ENCODE data around the gene CPEB1.
"Not testable (repeated sequence)": the region's sequence is repeated elsewhere in the genome, so short reads cannot be mapped to it uniquely, and the experiment has no call there.

CPEB1 gene

DNA sequence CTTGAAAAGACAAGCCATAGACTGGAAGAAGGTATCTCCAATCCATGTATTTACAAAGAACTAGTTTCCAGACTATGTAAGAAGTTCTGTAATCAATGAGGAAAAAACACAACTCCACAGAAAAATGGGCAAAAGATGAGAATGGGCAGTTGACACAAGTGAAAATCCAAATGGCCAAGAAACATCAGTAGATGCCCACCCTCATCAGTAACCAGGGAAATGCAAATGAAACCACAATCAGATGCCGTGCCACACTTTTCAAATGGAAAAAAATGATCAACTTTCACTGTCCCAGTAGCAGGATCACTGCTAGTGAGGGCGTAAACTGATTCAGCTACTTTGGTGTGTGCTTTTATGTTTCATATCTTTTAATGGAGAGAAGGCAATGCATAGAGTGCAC, 4.5 kb upstream of the CPEB1 start:
- TF ChIP-seq, protein P1, sequence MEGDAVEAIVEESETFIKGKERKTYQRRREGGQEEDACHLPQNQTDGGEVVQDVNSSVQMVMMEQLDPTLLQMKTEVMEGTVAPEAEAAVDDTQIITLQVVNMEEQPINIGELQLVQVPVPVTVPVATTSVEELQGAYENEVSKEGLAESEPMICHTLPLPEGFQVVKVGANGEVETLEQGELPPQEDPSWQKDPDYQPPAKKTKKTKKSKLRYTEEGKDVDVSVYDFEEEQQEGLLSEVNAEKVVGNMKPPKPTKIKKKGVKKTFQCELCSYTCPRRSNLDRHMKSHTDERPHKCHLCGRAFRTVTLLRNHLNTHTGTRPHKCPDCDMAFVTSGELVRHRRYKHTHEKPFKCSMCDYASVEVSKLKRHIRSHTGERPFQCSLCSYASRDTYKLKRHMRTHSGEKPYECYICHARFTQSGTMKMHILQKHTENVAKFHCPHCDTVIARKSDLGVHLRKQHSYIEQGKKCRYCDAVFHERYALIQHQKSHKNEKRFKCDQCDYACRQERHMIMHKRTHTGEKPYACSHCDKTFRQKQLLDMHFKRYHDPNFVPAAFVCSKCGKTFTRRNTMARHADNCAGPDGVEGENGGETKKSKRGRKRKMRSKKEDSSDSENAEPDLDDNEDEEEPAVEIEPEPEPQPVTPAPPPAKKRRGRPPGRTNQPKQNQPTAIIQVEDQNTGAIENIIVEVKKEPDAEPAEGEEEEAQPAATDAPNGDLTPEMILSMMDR (IDR thresholded peaks at IDR 0.05; ENCODE audit: borderline replicate concordance, control extremely low read depth, extremely low read depth, insufficient read depth, missing control alignments) = no peak
- in situ Hi-C loops (cut with MboI; ENCODE audit: low sequenced_read_pairs, unreplicated experiment) = no loop called here
- no peak for DNase-seq (ENCODE audit: low spot score)

DNA sequence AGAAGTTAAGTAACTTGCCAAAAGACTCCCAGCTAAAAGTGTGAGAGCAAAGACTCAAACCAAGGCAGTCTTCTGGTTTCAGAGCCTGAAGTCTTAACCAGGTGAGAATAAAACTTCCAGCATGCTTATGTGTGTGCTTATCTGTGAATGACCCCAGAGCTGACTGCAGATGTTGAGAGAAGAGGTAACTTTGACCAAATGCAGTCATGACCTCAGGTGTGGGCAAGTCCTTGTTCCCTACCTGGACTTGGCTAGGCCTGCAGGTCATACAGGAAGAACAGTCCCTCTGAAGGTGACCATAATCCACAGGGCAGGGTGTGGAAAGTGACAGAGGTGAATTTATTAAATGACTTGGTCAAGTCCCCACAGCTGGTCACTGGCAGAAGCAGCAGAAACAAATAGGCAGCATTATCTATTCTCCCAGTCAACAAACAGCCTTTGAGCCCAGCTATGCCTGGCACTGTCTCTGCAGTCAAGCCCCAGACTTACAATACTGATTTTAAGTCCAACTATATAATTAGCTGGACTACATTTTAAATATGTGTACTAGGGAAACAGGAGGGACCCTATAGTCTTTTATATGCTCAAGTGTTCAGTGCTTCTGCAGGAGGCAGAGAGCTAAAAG, 3.0 kb upstream of the CPEB1 start:
- DNase-seq (ENCODE audit: low spot score) = no peak
- in situ Hi-C loops (cut with MboI; ENCODE audit: low sequenced_read_pairs, unreplicated experiment) = no loop called here
- TF ChIP-seq, protein P1 (IDR thresholded peaks at IDR 0.05; ENCODE audit: borderline replicate concordance, control extremely low read depth, extremely low read depth, insufficient read depth, missing control alignments) = no peak

DNA sequence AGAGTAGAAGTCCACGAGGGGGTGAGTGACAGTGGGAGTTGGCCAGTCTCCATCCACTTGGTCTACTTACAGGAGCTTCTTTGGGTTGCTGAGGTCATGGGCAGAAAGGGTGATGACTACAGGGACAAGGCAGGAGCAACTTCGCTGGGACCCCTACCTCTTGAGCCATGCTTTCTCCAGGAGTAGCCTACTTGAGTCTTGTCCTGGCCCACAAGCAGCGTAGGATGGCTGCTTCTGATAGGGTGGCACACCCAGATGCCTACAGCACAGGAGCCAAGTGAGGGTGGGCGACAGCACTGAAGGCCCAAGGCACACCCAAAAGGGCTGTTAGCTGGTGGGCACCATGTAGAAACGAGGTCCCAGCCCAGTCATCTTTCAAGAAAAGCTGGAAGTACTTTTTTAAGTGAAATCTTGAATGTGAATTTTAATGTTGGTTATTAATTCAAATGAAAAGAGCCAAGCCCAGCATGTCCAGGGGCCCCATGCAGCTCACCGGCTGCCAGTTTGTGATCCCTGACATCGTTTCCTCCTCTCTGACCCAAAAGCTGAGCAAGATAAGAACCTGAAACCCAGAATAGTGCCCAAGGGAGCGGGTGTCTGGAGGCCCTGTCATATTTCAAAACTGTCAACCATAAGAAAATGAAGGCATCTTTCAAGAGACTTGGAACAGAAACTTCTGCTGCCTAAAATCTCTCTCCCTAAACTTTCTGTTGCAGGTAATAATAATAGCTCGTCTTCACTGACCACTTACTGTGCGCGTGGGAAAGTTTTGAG, 2.2 kb upstream of the CPEB1 start:
- in situ Hi-C loops (cut with MboI; ENCODE audit: low sequenced_read_pairs, unreplicated experiment) = no loop called here
- DNase-seq (ENCODE audit: low spot score) = peak; percentile 20
- TF ChIP-seq, protein P1 (IDR thresholded peaks at IDR 0.05; ENCODE audit: borderline replicate concordance, control extremely low read depth, extremely low read depth, insufficient read depth, missing control alignments) = no peak

DNA sequence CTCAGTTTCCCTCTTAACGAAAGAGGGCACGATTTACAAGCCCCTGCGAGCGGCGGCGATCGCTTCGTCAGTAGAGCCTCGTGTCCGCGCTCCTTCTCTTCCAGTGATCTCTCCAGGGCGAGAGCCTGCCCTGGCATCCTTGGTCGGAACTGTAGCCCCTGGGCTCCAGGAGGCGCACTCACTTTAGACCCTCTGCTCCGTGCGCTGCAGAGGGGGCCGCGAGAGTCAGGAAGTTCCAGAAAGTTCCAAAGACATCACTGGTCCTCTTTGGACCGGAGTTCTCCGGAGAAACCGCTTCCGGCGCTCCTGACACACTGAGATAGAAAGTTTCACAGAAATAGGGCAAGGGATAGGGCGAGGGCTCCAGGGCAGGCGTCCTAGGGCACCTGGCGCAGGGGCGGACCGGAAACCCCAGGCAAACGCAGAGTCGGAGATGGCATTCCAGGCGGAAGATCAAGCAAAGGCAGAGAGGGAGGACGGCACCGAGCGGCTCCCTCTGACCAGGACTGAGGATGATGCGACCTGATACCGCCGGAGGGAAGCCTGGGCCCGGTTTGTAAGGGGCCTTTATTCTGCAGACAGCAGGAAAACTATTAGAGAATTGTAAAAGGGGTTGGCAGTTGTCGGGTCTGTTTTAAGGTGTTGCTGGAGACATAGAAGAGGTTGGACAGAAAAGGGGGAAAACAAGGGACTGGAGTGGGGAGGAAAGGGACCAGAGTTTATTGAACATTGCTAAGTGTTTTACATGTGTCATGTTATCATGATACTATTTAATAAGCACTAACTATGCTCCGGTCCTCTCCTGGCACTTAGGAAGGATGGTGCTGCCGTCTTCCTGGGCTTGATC, 1.3 kb upstream of the CPEB1 start:
- TF ChIP-seq, protein P1 (IDR thresholded peaks at IDR 0.05; ENCODE audit: borderline replicate concordance, control extremely low read depth, extremely low read depth, insufficient read depth, missing control alignments) = no peak
- in situ Hi-C loops (cut with MboI; ENCODE audit: low sequenced_read_pairs, unreplicated experiment) = no loop called here
- peak; percentile 23 for DNase-seq (ENCODE audit: low spot score)

DNA sequence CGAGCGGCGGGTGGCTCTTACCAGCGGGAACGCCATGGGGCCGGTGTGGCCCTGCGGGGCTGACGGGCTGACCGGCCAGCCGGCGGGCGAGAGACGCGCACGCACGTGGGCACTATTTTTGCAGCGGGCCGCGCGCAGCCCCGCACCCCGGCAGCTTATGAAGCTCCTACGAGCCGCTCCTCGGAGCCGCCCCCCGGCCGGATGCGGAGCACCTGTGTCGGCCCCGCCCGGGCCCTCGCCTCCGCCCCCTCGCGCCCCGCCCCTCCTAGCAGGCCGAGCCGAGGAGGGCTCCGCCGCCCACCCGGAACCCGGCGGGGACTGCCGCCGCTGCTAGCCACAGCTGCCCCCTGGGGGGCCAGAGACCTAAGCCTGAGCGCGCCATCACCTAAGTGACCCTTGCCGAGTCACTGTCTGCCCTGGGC, 683 bp upstream of the CPEB1 start:
- in situ Hi-C loops (cut with MboI; ENCODE audit: low sequenced_read_pairs, unreplicated experiment) = no loop called here
- TF ChIP-seq, protein P1 (IDR thresholded peaks at IDR 0.05; ENCODE audit: borderline replicate concordance, control extremely low read depth, extremely low read depth, insufficient read depth, missing control alignments) = no peak
- no peak for DNase-seq (ENCODE audit: low spot score)

DNA sequence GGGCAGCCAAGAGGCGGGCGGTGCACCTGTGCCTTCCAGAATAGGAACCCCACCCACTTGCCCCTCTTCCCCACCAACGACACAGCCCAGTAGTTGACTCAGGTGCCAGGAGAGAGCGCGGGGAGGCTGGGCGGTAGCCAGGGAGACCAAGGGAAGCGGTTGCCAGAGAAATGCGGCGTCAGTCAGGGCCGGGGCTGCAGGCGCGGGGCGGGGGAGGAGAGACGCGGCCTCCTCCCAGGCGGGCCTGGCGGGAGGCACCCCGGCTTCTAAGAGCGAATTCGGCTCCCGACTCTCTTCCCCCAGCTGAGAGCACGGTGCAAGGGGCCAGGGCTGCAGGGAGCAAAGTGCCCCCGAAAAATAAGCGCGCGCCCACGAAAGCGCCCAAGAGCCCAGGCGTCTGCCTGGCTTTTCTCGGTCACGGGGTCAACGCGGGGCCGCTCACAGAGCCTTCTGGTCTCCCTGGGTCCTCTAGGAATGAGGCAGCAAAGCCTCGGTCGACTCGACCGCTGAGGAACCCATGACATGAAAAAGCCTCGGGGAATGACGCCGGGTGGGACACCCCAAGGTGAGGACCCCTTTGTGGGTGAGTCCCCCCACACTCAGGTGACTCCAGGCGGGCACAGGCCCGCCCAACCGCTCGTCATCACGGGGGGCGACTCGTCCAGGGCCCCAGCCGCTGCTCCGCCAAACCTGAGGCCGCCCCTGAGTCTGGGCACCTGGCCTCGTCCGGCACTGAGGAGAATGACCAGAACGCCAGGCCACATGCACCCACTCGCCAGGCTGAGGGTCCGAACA, 716 bp downstream of the CPEB1 start:
- TF ChIP-seq, protein P1 (IDR thresholded peaks at IDR 0.05; ENCODE audit: borderline replicate concordance, control extremely low read depth, extremely low read depth, insufficient read depth, missing control alignments) = no peak
- in situ Hi-C loops (cut with MboI; ENCODE audit: low sequenced_read_pairs, unreplicated experiment) = no loop called here
- DNase-seq (ENCODE audit: low spot score) = no peak

DNA sequence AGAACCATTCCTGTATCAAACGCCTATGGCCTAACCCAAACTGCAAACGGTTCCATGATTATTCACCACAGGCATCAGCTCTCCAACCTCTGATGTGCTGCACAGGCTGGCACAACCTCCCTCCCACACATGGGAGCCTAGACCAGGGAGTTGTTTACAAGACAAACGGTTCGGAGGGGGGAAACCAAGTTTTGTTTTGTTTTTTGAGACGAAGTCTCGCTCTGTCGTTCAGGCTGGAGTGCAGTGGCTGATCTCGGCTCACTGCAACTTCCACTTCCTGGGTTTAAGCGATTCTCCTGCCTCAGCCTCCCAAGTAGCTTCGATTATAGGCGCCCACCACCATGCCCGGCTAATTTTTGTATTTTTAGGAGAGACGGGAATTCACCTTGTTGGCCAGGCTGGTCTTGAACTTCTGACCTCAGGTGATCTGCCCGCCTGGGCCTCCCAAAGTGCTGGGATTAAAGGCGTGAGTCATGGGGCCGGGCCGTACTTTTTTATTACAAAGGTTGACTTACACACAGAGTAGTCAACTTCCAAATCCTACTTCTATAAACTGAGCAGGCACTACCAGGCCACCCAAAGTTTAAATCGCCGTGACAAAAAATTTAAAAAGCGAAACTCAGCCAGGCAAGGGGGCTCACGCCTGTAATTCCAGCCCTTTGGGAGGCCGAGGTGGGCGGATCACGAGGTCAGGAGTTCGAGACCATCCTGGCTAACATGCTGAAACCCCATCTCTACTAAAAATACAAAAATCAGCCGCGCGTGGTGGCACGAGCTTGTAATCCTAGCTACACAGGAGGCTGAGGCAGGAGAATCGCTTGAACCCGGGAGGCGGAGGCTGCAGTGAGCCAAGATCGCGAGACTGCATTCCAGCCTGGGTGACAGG, 2.0 kb downstream of the CPEB1 start:
- DNase-seq (ENCODE audit: low spot score); in situ Hi-C loops (cut with MboI; ENCODE audit: low sequenced_read_pairs, unreplicated experiment): not testable (repeated sequence)
